Kidney (tissue), 14 donors: ENCODE measurements around the gene TIE1. TPM values are rescaled to one million over a fixed set of nuclear protein-coding genes. Genes with fewer than 3 reads are reported as not detected.

ENCODE experiments used
- DNase-seq, 5 donors: peaks; one replicate each; pipeline ENCODE4 v3.0.0-alpha.2; 2013 to 2020
- FAIRE-seq: peaks from 2 replicates; lab custom pipeline; 2012; peaks lifted over from hg19 to GRCh38; lab: Jason Lieb, UNC
- H3K27ac ChIP-seq, 2 donors: one replicate each; pipeline ENCODE4 v1.7.0; 2013; ENCODE audit warnings: low read depth in 2 of 2, low read length in 2 of 2, inconsistent platforms in 1 of 2
- H3K27me3 ChIP-seq: one replicate; pipeline ENCODE4 v1.7.1; 2013; ENCODE audit warnings: low read length, inconsistent platforms; ENCODE audit not compliant: control insufficient read depth, insufficient read depth
- H3K36me3 ChIP-seq, 3 donors: one replicate each; pipeline versions ENCODE4 v1.7.0 to v1.7.1; 2013; ENCODE audit warnings: low read length in 3 of 3, control low read depth in 1 of 3, inconsistent platforms in 1 of 3; ENCODE audit not compliant: insufficient read depth in 3 of 3, control insufficient read depth in 2 of 3
- H3K4me1 ChIP-seq, 3 donors: one replicate each; pipeline versions ENCODE4 v1.7.0 to v1.7.1; 2013; ENCODE audit warnings: low read length in 3 of 3, inconsistent platforms in 1 of 3, low read depth in 1 of 3; ENCODE audit not compliant: control insufficient read depth in 2 of 3, insufficient read depth in 2 of 3
- H3K4me3 ChIP-seq, 3 donors: one replicate each; pipeline versions ENCODE4 v1.7.0 to v1.8.1; 2013; ENCODE audit warnings: low read length in 3 of 3, control low read depth in 1 of 3, inconsistent platforms in 1 of 3
- H3K9ac ChIP-seq, 3 donors: one replicate each; pipeline versions ENCODE4 v1.7.0 to v1.7.1; 2013; ENCODE audit warnings: low read length in 3 of 3, control low read depth in 1 of 3, inconsistent platforms in 1 of 3
- H3K9me3 ChIP-seq, 3 donors: one replicate each; pipeline versions ENCODE4 v1.7.0 to v1.7.1; 2013; ENCODE audit warnings: low read length in 3 of 3, control low read depth in 1 of 3, inconsistent platforms in 1 of 3; ENCODE audit not compliant: control insufficient read depth in 2 of 3, insufficient read depth in 1 of 3
- intact Hi-C: fragments of 100-400 bp; cut with DNase I; formaldehyde crosslinking; loops from one replicate; pipeline ENCODE4 v1.11.1; 2022
- polyA plus RNA-seq: library from polyadenylated mRNA; stranded (reverse); fragments of 350-450 nt; fragmentation: Illumina TruSeq; extraction: RNeasy Lipid Tissue Mini Kit (QIAGEN cat#74804); gene quantifications from one replicate; pipeline ENCODE4 v1.2.3, GENCODE V29; 2014; ENCODE audit warnings: low read depth, low replicate concordance; ENCODE audit not compliant: insufficient read depth
- total RNA-seq: library from RNA; stranded (reverse); fragmentation: NEBNext Ultra II Directional; extraction: Animal tissue kit (Norgen Biotek cat#: 25700); gene quantifications from one replicate; pipeline ENCODE4 v1.2.1, GENCODE V29; 2021
- TF ChIP-seq, protein P1 (sequence below): IDR thresholded peaks from 3 replicates; pipeline ENCODE4 v1.5.1; 2012; ENCODE audit warnings: mild to moderate bottlenecking, moderate library complexity, borderline replicate concordance; ENCODE audit not compliant: insufficient read depth; ENCODE audit errors: extremely low read depth
- donor health status: control.
- donor health status: control.
- donor health status: control.
- donor health status: control.
- donor health status: control.
- donor health status: DM: yes; HTN: yes; CAD: no.
- donor health status: Normal renal cell carcinoma (clear cell type).

TIE1 gene
- total and polyA plus RNA-seq, 2 donors from 2014 or later, result 15.0 to 46.3 TPM

DNA sequence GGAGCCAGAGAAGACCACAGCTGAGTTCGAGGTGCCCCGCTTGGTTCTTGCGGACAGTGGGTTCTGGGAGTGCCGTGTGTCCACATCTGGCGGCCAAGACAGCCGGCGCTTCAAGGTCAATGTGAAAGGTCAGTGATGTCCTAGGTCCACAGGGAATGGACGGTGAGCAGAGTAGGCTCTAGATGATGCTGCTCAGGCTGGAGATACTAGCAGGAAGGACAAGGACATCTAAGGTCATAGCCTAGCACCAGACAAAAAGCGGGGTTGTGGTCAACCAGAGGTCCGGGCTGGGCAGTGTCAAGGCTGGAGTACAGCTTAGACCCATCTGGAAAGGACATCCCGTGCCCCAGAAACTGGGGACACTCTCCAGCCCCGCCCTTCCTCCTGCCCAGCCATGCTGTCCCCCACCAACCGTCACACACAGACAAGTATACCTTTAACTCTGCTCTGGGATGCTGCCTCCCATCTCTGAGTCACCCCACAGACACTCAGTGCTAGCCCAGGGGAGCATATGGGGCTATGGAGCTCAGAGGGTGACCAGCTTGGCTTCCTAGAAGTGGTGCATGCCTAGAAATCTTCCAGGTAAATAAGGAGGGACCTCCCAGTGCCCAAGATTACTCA lies 8.7 kb downstream of the TIE1 start:
- no peak overlapping the region for H3K27ac ChIP-seq
- DNase-seq, result no peak
- intact Hi-C loops, result no loop called here
- H3K9ac ChIP-seq, result no peak overlapping the region
- H3K4me3 ChIP-seq, result no peak overlapping the region
- peaks cover 0 to 8% (median 0%) of the 10 kb centered on the region in 3 donors for H3K4me1 ChIP-seq
- no peak for FAIRE-seq
- H3K27me3 ChIP-seq, result no peaks in the 10 kb centered on the region
- peaks cover 0 to 3% (median 0%) of the 10 kb centered on the region in 3 donors for H3K36me3 ChIP-seq
- TF ChIP-seq, protein P1, sequence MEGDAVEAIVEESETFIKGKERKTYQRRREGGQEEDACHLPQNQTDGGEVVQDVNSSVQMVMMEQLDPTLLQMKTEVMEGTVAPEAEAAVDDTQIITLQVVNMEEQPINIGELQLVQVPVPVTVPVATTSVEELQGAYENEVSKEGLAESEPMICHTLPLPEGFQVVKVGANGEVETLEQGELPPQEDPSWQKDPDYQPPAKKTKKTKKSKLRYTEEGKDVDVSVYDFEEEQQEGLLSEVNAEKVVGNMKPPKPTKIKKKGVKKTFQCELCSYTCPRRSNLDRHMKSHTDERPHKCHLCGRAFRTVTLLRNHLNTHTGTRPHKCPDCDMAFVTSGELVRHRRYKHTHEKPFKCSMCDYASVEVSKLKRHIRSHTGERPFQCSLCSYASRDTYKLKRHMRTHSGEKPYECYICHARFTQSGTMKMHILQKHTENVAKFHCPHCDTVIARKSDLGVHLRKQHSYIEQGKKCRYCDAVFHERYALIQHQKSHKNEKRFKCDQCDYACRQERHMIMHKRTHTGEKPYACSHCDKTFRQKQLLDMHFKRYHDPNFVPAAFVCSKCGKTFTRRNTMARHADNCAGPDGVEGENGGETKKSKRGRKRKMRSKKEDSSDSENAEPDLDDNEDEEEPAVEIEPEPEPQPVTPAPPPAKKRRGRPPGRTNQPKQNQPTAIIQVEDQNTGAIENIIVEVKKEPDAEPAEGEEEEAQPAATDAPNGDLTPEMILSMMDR, result no peak
- H3K9me3 ChIP-seq, result no peaks in the 10 kb centered on the region

DNA sequence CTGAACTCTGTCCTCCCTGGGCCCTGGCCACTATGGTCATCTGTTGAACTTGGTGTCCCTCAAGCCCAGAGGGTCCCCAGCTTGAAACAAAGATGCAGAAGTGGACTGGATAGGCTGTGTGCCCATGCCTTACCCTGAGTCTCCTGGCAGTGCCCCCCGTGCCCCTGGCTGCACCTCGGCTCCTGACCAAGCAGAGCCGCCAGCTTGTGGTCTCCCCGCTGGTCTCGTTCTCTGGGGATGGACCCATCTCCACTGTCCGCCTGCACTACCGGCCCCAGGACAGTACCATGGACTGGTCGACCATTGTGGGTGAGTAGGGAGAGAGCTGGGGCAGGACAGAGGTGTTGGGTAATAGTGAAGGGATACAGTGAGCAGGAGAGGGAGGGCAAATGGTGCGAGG lies 10.7 kb downstream of the TIE1 start:
- peaks cover 0 to 2% (median 0%) of the 10 kb centered on the region in 3 donors for H3K4me1 ChIP-seq
- no peaks in the 10 kb centered on the region for H3K27me3 ChIP-seq
- no peaks in the 10 kb centered on the region for H3K9me3 ChIP-seq
- FAIRE-seq (no peak), DNase-seq (peak in 1 of 5 donors; percentile 24)
- intact Hi-C loops, result no loop called here
- no peak overlapping the region for H3K27ac ChIP-seq
- peaks cover 0 to 3% (median 0%) of the 10 kb centered on the region in 3 donors for H3K36me3 ChIP-seq
- no peak overlapping the region for H3K4me3 ChIP-seq
- TF ChIP-seq, protein P1, result no peak
- no peak overlapping the region for H3K9ac ChIP-seq

DNA sequence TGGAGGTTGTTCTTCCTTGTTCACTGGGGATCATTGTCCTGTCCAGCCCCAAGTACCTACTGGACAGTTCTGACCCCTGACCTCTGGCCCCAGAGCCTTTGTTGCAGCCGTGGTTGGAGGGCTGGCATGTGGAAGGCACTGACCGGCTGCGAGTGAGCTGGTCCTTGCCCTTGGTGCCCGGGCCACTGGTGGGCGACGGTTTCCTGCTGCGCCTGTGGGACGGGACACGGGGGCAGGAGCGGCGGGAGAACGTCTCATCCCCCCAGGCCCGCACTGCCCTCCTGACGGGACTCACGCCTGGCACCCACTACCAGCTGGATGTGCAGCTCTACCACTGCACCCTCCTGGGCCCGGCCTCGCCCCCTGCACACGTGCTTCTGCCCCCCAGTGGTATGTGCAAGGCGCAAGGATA lies 11.4 kb downstream of the TIE1 start:
- Histone ChIP-seq H3K9ac (no peak overlapping the region), H3K4me3 (no peak overlapping the region), H3K9me3 (no peaks in the 10 kb centered on the region), H3K4me1 (no peaks in the 10 kb centered on the region), H3K27me3 (no peaks in the 10 kb centered on the region), H3K36me3 (peaks cover 0 to 3% (median 0%) of the 10 kb centered on the region in 3 donors), H3K27ac (no peak overlapping the region)
- DNase-seq, result peak in 1 of 5 donors; percentile 30
- TF ChIP-seq, protein P1, result no peak
- FAIRE-seq, result no peak
- intact Hi-C loops, result no loop called here
